ENCODE measurements around the gene GID4. TPM values are rescaled to one million over a fixed set of nuclear protein-coding genes. Genes with fewer than 3 reads are reported as not detected.

Gene GID4
- total RNA-seq, 1 experiment from 2014 or later: 11.4 TPM

- Histone ChIP-seq H3K27ac (ENCODE audit: insufficient read length, low read depth, low read length) (no peak overlapping the region), H3T11ph (ENCODE audit: low read length) (no peak overlapping the region), H3K79me1 (ENCODE audit: insufficient read depth, low read depth, low read length, poor library complexity, severe bottlenecking) (no peaks in the 10 kb centered on the region), H3K9me3 (ENCODE audit: control insufficient read depth, low read depth, low read length) (no peaks in the 10 kb centered on the region), H2BK120ac (ENCODE audit: low read depth, low read length, poor library complexity, severe bottlenecking) (no peak overlapping the region), H4K20me1 (ENCODE audit: control insufficient read depth, insufficient read depth, insufficient read length) (no peaks in the 10 kb centered on the region), H3K14ac (ENCODE audit: insufficient read depth, low read length) (no peak overlapping the region), H3K4me1 (ENCODE audit: insufficient read depth, low read length) (no peaks in the 10 kb centered on the region), H2AFZ (ENCODE audit: low read length) (no peak overlapping the region), H3K27me3 (ENCODE audit: insufficient read depth, low read length) (no peaks in the 10 kb centered on the region), H4K91ac (ENCODE audit: insufficient read length, low read depth, low read length) (no peak overlapping the region), H3K4me2 (ENCODE audit: insufficient read depth, insufficient read length, low read length) (no peak overlapping the region), H3K4ac (ENCODE audit: low read depth, low read length) (no peak overlapping the region), H3K23me2 (ENCODE audit: insufficient read length, low read depth, low read length, poor library complexity, severe bottlenecking) (no peaks in the 10 kb centered on the region), H3K23ac (ENCODE audit: insufficient read length, low read depth, low read length) (no peak overlapping the region), H2BK15ac (ENCODE audit: low read depth, low read length) (no peak overlapping the region), H3K79me2 (ENCODE audit: insufficient read depth, low read length) (no peaks in the 10 kb centered on the region), H2BK5ac (ENCODE audit: insufficient read length, low read length) (no peak overlapping the region), H3K18ac (ENCODE audit: insufficient read length, low read depth, low read length) (no peak overlapping the region), H4K5ac (ENCODE audit: insufficient read length, low read depth, low read length) (no peak overlapping the region), H2BK12ac (ENCODE audit: insufficient read length, low read depth, low read length) (no peak overlapping the region), H3K56ac (ENCODE audit: insufficient read length, low read depth, low read length) (no peak overlapping the region), H2BK20ac (ENCODE audit: low read depth, low read length, poor library complexity, severe bottlenecking) (no peak overlapping the region), H4K8ac (replicated peaks; ENCODE audit: insufficient read length, low read depth, low read length) (no peak overlapping the region), H2AK5ac (ENCODE audit: insufficient read length, low read length) (no peak overlapping the region), H3K9ac (ENCODE audit: extremely low read depth, insufficient read length, low read length) (no peak overlapping the region)
- no peak for TF ChIP-seq CTCF (conservative IDR thresholded peaks at IDR 0.05)
- no CpG with 5 or more reads among the region's 6 CpGs for WGBS (ENCODE audit: extremely low coverage, insufficient read length, low lambda C conversion rate)
- no peaks in the 10 kb centered on the region for H3K27me3 Mint-ChIP-seq (ENCODE audit: low read depth)
- H3K4me3 Mint-ChIP-seq: no peak overlapping the region
- H3K36me3 Mint-ChIP-seq (ENCODE audit: insufficient read depth in 1 of 3, low read depth in 3 of 3): peaks cover 5 to 32% (median 15%) of the 10 kb centered on the region in 3 experiments
- H3K27ac Mint-ChIP-seq: peak overlapping the region in 1 of 3 experiments; percentile 83; a peak in 1 of 7 replicates
- DNase-seq: no peak
- peaks cover 0 to 2% of the 10 kb centered on the region in 2 experiments; a peak in 1 of 4 replicates for H3K4me1 Mint-ChIP-seq
- H3K9me3 Mint-ChIP-seq: no peaks in the 10 kb centered on the region
These were observed 66.4 kb downstream of the GID4 start for GRCh38 chr17:18105595-18105994.
